Activated B cell treated with CpG ODN at 0.5 μM for 24 hours (primary cell): ENCODE measurements around the gene PRDM16. TPM values are rescaled to one million over a fixed set of nuclear protein-coding genes. Genes with fewer than 3 reads are reported as not detected.
A peak's percentile ranks its signal among the peaks of the same experiment; 100 is the strongest.

Source experiments
- ATAC-seq: fragments of 200-7000 bp; cut with Tn5 transposase; one replicate; pipeline ENCODE4 v1.10.0; 2021; ENCODE audit warnings: low read depth, mild to moderate bottlenecking, moderate library complexity
- CTCF ChIA-PET: fragments of 350-600 bp; sonication (Branson Sonifier 250); formaldehyde crosslinking; loops from one replicate; lab custom pipeline; 2021; ENCODE audit warnings: antibody characterized with exemption; lab: Charles Lee
- POLR2A ChIA-PET: fragments of 350-600 bp; sonication (Branson Sonifier 250); formaldehyde crosslinking; loops from one replicate; lab custom pipeline; 2021; ENCODE audit warnings: antibody characterized with exemption; lab: Charles Lee
- DNase-seq: peaks from one replicate; pipeline ENCODE4 v3.0.0; 2022
- H3K27ac Mint-ChIP-seq: one replicate; pipeline ENCODE4 v1.8.0; 2020; ENCODE audit warnings: mixed read lengths
- H3K27me3 Mint-ChIP-seq: one replicate; pipeline ENCODE4 v1.8.0; 2021; ENCODE audit warnings: mixed read lengths
- H3K36me3 Mint-ChIP-seq: one replicate; pipeline ENCODE4 v1.8.0; 2021; ENCODE audit warnings: low read depth, mixed read lengths
- H3K4me1 Mint-ChIP-seq: one replicate; pipeline ENCODE4 v1.8.0; 2021; ENCODE audit warnings: mixed read lengths
- H3K4me3 Mint-ChIP-seq: one replicate; pipeline ENCODE4 v1.8.0; 2020; ENCODE audit warnings: mild to moderate bottlenecking, mixed read lengths
- H3K9me3 Mint-ChIP-seq: one replicate; pipeline ENCODE4 v1.8.0; 2020; ENCODE audit warnings: mixed read lengths
- intact Hi-C: fragments of 100-400 bp; cut with micrococcal nuclease; formaldehyde crosslinking; loops from one replicate; pipeline ENCODE4 v1.15.1; 2024
- total RNA-seq: library from RNA; stranded (reverse); gene quantifications from 2 replicates; pipeline ENCODE4 v1.2.3, GENCODE V29; 2022
- TF ChIP-seq, protein P1 (sequence below): fragments of 200-600 bp; IDR thresholded peaks from one replicate; pipeline ENCODE4 v1.8.0; 2022; ENCODE audit warnings: antibody characterized with exemption, mild to moderate bottlenecking

The PRDM16 gene
- total RNA-seq, 1 donor from 2014 or later = not detected

DNA sequence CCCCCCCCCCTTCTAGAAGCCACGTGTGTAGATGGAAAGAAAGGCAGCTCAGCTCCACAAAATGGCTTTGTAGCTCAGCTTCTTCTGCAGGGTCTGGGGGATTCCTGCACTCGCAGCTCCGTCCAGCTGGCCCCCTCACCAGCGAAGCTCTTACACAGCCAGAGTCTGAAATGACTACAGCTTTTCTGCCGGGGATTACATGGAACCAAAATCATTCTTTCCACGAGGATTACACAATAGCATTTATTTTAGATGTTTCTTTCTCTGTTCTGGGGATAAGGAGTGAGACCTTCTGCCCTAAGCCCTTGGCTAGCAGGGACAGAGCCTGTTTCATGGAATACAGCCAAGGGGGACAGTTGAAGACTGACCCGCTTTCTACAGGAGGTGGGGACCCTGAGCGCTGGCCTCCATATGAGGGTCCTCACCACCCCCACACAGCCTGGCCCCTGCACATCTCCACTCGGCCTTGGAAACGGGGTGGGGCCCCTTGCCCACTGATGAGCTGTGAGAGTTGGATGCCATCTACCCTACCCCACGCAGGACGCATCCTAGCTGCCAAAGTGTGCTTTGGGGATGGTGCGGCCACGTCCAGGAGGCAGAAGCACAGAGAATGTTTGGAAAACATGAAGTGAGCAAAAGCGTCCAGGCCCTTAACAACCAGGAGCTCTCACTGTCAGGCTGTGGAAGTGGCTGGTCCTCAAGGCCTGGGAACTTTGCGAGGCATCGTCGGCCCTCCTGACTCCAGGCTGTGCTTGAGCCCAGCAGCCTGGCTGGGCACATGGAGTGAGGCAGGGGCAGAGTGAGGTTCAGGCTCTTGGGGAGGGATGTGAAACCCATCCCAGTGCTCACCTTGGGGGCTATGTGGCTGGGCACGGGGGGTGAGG lies 33.2 kb upstream of the PRDM16 start:
- intact Hi-C loops = no loop called here
- Mint-ChIP-seq H3K27me3 (no peaks in the 10 kb centered on the region), H3K36me3 (no peaks in the 10 kb centered on the region), H3K27ac (no peak overlapping the region), H3K4me3 (no peak overlapping the region), H3K4me1 (no peaks in the 10 kb centered on the region), H3K9me3 (no peaks in the 10 kb centered on the region)
- CTCF ChIA-PET = no interaction called here
- POLR2A ChIA-PET = no interaction called here
- DNase-seq (peak; percentile 1), ATAC-seq (no peak)
- TF ChIP-seq, protein P1, sequence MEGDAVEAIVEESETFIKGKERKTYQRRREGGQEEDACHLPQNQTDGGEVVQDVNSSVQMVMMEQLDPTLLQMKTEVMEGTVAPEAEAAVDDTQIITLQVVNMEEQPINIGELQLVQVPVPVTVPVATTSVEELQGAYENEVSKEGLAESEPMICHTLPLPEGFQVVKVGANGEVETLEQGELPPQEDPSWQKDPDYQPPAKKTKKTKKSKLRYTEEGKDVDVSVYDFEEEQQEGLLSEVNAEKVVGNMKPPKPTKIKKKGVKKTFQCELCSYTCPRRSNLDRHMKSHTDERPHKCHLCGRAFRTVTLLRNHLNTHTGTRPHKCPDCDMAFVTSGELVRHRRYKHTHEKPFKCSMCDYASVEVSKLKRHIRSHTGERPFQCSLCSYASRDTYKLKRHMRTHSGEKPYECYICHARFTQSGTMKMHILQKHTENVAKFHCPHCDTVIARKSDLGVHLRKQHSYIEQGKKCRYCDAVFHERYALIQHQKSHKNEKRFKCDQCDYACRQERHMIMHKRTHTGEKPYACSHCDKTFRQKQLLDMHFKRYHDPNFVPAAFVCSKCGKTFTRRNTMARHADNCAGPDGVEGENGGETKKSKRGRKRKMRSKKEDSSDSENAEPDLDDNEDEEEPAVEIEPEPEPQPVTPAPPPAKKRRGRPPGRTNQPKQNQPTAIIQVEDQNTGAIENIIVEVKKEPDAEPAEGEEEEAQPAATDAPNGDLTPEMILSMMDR = no peak

DNA sequence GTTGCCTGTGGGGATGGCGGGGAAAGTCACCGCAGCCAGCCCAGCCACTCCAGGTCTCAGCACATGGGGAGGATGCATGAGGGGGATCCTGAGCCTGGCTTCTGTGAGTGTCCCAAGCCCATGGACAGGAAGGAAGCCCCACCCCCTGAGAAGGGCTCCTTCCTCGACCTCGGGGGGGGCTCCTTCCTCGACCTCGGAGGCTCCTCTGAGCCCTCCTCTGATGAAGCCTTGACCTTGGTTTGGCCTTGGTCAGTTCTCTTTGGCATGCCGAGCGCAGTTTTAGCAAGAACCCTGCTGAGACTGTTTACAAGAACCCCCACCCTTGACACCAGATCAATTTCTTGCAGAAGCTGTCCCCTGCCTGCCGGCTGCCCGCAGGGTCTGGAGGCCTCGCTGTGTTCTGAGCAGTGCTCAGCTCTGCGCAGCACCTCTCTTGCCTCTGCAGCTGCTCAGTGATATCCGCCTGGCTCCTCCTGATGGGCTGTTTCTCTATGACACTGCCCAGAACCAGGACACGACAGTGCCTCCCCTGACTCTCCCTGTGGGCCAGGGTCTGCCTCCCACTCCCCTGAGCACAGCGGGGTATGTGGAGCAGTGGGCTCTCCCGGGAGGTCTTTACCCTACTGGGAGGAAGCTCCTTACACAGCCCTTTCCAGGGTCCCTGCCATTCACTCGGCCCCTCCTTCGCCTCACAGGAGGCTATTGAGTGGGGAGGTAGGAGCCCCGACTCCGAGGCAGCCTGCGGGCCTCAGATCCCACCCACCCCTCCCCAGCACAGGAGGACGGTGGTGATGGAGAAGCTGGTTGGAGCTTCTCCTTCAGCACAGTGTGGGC lies 32.3 kb upstream of the PRDM16 start:
- no peaks in the 10 kb centered on the region for H3K36me3 Mint-ChIP-seq

DNA sequence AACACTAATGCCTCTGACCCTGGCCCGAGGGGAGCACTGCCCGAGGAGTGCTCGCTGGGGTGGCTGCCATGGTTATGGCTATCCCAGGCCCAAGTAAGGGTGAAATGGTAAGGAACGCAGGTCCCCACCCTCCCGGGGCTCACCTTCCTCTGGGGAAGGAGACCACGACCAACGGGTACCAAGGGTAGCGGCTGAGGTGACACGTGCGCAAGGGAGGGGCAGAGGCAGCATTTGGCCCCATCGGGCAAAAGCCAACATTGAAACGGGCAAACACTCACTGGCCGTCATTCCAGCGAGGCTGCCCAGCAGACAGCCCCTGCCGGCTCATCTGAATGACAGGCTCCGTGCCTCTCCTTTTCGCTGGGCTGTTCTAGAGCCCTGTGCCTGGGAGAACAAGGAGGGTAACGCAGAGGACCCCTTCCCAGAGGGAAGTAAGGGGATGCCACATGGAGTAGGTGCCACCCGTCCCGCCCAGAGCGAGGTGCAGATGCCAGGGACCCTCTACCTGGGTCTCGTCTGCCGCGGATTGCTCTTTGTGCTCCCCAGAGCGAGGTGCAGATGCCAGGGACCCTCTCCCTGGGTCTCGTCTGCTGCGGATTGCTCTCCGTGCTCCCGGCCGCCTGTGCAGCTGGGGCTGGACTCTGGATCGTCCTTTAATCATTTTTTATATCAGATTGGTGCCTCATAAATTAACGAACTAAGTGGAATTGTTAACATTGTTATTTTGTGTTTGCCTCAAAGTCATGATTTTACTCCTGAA lies 31.5 kb upstream of the PRDM16 start:
- DNase-seq = peak; percentile 4
- Mint-ChIP-seq H3K4me1 (no peaks in the 10 kb centered on the region), H3K9me3 (no peaks in the 10 kb centered on the region)

More for the DNA sequence above, 32.3 kb upstream of the PRDM16 start:
- no peaks in the 10 kb centered on the region for H3K27me3 Mint-ChIP-seq
- intact Hi-C loops = no loop called here
- DNase-seq (peak; percentile 9), ATAC-seq (no peak)
- H3K4me3 Mint-ChIP-seq = no peak overlapping the region
- no peaks in the 10 kb centered on the region for H3K9me3 Mint-ChIP-seq
- TF ChIP-seq, protein P1 = no peak
- CTCF ChIA-PET = no interaction called here
- H3K4me1 Mint-ChIP-seq = no peaks in the 10 kb centered on the region
- POLR2A ChIA-PET = no interaction called here
- no peak overlapping the region for H3K27ac Mint-ChIP-seq

DNA sequence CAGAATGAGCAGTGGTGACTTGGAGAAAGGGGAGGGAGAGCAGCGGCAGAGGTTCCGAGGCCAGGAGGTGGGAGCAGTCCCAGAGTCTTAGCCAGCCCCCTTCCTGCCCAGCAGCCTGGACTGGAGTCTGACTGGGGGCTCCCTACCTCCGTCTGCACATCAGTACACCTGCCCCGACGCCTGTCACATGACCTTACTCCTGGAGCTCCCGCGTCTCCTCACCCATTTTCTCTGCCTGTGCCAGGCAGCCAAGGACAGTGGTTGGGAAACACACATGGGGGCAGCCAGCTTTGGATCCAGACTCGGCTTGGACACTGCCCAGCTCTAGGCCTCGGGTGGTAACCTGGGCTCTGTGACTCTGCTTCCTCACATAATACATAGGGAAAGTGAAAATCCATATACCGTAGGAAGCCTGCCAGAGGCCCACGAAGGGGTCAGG lies 30.9 kb upstream of the PRDM16 start:
- ATAC-seq (no peak), DNase-seq (peak; percentile 5)
- Mint-ChIP-seq H3K27me3 (no peaks in the 10 kb centered on the region), H3K4me3 (no peak overlapping the region), H3K4me1 (no peaks in the 10 kb centered on the region), H3K36me3 (no peaks in the 10 kb centered on the region), H3K27ac (no peak overlapping the region), H3K9me3 (no peaks in the 10 kb centered on the region)
- ChIA-PET POLR2A (no interaction called here), CTCF (no interaction called here)
- intact Hi-C loops = no loop called here
- TF ChIP-seq, protein P1 = no peak

More for the DNA sequence above, 31.5 kb upstream of the PRDM16 start:
- POLR2A ChIA-PET = no interaction called here
- Mint-ChIP-seq H3K27me3 (no peaks in the 10 kb centered on the region), H3K27ac (no peak overlapping the region), H3K36me3 (no peaks in the 10 kb centered on the region), H3K4me3 (no peak overlapping the region)
- TF ChIP-seq, protein P1 = no peak
- ATAC-seq = no peak
- intact Hi-C loops = no loop called here
- CTCF ChIA-PET = no interaction called here
